IMR-90 (cell line): ENCODE measurements around the gene CHMP4B.

Experiments used
- BHLHE40 ChIP-seq: fragments of 150-350 bp; IDR thresholded peaks from 2 replicates; pipeline ENCODE4 v1.6.1; 2016; ENCODE audit warnings: mild to moderate bottlenecking, low read depth, low read length
- CEBPB ChIP-seq: IDR thresholded peaks from 2 replicates; pipeline ENCODE4 v1.6.1; 2012; ENCODE audit warnings: low read depth, low read length, improper control_type of control experiment
- MAFK ChIP-seq: IDR thresholded peaks from 2 replicates; pipeline ENCODE4 v1.6.1; 2012; ENCODE audit warnings: low read depth, low read length, improper control_type of control experiment
- MAZ ChIP-seq: IDR thresholded peaks from 2 replicates; pipeline ENCODE4 v1.6.1; 2012; ENCODE audit warnings: low read depth, mild to moderate bottlenecking, low read length, improper control_type of control experiment, moderate library complexity, borderline replicate concordance
- NFE2L2 ChIP-seq: fragments of 150-350 bp; IDR thresholded peaks from 2 replicates; pipeline ENCODE4 v1.6.1; 2016; ENCODE audit warnings: low read depth, mild to moderate bottlenecking, low read length
- POLR2A ChIP-seq: IDR thresholded peaks from 2 replicates; pipeline ENCODE4 v1.6.1; 2012; ENCODE audit warnings: mild to moderate bottlenecking, low read depth, low read length
- RAD21 ChIP-seq: IDR thresholded peaks from 2 replicates; pipeline ENCODE4 v1.6.1; 2012; ENCODE audit warnings: low read length, improper control_type of control experiment
- RCOR1 ChIP-seq: IDR thresholded peaks from 2 replicates; pipeline ENCODE4 v1.6.1; 2012; ENCODE audit warnings: mild to moderate bottlenecking, low read length, improper control_type of control experiment; ENCODE audit not compliant: insufficient replicate concordance
- RFX5 ChIP-seq: IDR thresholded peaks from 2 replicates; pipeline ENCODE4 v1.8.0; 2012; ENCODE audit warnings: low read depth, mild to moderate bottlenecking, low read length, moderate library complexity
- TF ChIP-seq, protein P1 (sequence below): conservative IDR thresholded peaks from 2 replicates; pipeline ENCODE4 v1.5.1; 2012; ENCODE audit warnings: mild to moderate bottlenecking, low read depth, low read length, improper control_type of control experiment
- TF ChIP-seq, protein P2 (sequence below): fragments of 150-350 bp; IDR thresholded peaks from 2 replicates; pipeline ENCODE4 v1.6.1; 2017; ENCODE audit warnings: mild to moderate bottlenecking, antibody characterized with exemption, low read length, low read depth

DNA sequence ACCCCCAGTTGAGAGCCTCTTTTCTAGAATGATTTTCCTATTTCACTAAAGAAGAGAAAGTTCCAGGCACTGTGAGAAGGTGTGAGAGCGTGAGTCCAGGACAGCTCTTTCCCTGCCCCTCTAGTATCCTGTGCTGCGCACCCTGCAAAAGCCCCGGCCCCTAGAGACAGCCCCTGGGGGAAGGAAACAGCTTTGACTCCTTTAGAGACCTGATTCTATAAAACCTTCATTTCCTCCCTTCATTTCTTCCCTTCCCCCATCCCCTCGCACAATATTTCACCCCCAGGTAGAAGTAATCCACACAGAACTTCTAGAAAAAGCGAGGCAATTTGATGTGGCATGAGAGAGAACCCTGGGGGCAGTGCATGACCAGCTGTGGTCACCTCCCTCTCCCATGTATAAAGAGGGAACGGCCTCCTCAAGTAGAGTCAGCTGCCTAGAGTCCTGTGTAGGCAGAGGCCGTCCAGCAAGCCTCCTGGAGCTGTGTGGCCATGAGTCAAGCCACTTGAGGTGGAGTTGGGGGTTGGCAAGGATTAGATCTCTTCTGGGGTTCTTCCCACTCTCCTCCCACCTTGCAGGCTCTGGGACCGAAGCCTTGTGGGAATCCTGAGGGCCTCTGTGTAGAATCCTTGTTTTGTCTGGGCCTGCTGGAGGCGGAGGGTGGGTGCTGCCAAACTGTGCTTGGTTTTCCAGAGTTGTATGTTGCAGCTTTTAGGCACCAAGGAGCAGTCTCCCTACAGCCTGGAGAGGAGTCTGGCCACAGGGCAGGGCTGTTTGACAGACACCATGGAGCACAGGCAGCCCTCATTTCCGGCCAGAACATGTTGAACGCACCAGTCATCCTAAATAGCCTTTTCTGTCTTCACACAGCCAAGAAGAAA lies 41.7 kb downstream of the CHMP4B start:
- TF ChIP-seq CEBPB (no peak), POLR2A (no peak), RFX5 (no peak), NFE2L2 (no peak), MAFK (no peak), RAD21 (no peak), MAZ (no peak), RCOR1 (no peak), BHLHE40 (no peak)
- TF ChIP-seq, protein P1, sequence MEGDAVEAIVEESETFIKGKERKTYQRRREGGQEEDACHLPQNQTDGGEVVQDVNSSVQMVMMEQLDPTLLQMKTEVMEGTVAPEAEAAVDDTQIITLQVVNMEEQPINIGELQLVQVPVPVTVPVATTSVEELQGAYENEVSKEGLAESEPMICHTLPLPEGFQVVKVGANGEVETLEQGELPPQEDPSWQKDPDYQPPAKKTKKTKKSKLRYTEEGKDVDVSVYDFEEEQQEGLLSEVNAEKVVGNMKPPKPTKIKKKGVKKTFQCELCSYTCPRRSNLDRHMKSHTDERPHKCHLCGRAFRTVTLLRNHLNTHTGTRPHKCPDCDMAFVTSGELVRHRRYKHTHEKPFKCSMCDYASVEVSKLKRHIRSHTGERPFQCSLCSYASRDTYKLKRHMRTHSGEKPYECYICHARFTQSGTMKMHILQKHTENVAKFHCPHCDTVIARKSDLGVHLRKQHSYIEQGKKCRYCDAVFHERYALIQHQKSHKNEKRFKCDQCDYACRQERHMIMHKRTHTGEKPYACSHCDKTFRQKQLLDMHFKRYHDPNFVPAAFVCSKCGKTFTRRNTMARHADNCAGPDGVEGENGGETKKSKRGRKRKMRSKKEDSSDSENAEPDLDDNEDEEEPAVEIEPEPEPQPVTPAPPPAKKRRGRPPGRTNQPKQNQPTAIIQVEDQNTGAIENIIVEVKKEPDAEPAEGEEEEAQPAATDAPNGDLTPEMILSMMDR, result no peak
- TF ChIP-seq, protein P2, sequence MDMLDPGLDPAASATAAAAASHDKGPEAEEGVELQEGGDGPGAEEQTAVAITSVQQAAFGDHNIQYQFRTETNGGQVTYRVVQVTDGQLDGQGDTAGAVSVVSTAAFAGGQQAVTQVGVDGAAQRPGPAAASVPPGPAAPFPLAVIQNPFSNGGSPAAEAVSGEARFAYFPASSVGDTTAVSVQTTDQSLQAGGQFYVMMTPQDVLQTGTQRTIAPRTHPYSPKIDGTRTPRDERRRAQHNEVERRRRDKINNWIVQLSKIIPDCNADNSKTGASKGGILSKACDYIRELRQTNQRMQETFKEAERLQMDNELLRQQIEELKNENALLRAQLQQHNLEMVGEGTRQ, result no peak
